GM19023 (cell line): ENCODE results near the gene PAEP.
"Not testable (repeated sequence)": the region's sequence is repeated elsewhere in the genome, so short reads cannot be mapped to it uniquely, and the experiment has no call there.

ENCODE experiments used
- ATAC-seq: cut with Tn5 transposase; IDR thresholded peaks from one replicate; pipeline ENCODE4 v1.9.1; 2021; ENCODE audit warnings: mild to moderate bottlenecking, moderate library complexity; ENCODE audit not compliant: unreplicated experiment

The PAEP gene

DNA sequence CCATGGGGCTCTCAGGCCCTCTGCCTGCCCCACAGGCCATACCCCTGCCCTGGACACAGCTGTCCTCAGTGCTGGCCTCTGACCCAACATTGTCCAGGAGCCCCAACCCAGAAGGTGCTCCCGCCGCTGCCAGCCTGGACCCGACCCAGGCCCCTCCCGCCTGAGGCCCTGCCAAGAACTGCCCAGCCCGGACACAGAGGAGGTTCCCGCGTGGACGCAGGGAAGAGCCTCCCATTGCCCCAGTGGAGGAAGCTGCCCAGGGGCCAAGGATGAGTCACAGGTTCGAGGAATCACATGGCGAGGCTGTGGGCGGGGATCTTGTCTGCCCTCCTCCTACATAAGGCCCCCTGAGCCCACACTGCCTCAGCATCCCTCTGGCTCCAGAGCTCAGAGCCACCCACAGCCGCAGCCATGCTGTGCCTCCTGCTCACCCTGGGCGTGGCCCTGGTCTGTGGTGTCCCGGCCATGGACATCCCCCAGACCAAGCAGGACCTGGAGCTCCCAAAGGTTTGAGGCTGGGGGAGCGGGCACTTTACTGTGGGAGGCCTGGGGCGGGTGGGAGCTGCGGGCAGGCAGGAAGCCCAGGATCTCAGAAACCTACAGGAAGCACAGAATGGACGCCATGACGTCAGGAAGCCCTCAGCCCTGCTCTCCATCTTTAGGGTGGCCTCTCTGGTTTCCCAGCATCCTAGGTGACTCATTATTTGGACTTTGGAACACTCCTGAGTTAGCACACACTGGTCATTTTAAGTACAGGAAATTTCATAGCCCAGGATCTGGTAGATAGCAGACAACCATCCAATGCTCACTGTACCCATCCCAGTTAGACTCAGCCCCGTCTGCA lies at the start of gene PAEP:
TSS of gene PAEP (plus strand) at position 366 of the 844 bp plus-strand sequence.
- no peak for ATAC-seq

DNA sequence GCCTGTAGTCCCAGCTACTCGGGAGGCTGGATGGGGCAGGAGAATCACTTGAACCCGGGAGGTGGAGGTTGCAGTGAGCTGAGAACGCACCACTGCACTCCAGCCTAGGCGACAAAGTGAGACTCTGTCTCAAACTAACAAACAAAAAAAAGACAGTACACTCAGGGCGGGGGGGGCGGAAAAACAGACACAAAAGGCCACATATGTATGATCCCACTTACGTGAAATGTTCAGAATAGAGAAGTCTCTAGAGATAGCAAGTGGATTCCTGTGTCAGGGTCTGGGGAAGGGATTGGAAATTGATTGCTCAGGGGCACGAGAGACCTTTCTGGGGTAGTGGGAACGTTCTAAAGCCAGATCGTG lies 49.3 kb upstream of the PAEP start:
- ATAC-seq, result no peak

DNA sequence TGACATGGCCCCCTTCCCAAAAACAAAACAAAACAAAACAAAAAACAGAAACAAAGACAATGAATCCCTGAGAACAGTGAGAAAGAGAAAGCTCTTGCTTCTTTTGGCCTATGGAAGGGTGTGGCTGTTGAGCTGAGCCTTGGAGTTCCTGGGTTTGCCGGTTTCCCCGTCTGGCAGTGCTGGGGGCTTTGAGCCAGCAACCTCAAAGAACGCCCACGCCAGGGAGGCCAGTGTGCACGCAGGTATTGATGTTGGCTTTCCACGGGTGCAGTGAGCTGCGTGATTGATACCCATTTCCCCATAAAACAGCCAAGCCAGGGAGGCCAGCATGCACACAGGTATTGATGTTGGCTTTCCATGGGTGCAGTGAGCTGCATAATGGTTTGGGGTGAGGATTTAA lies 48.7 kb upstream of the PAEP start:
- no peak for ATAC-seq

DNA sequence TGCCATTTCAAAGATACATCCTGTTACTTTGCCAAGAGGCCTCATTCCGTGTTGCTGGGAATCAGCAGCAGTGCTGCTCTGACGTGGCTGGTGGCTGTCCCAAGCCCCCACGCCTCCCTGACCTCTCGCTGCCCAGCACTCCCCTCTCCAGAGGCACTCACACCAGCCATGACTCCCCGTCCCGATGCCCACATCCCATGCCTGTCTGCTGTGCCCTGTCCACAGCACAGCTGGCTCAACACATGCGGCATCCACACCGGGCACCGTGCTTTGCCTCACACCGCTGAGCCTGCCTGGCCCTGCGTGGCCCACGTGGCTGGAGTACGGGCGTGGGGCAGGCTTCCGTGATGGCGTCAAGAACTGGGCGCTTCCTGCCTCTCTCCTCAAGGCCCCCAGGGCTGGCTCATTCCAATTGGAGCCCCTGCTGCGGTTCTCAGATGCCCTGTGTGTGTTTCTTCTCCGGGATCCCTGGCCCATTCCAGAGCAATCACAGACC lies 48.2 kb upstream of the PAEP start:
- ATAC-seq, result no peak

DNA sequence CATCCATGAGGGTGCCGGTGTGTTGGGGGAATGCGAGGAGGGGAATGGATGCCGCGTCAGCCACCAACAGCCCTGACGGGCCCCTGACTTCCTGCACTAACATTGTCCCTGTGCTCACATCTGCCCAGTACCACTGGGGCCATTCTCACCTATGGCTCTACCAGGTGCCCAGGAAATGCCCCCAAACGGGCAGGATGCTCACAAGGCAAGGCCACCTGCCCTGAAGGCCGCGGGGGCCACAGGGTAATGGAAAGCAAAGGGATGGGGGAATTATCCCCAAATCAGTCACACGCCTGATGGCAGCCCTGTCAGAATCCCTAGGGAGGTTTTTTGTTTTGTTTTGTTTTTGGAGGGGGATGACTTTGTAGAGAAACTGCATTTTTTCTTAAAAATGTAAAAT lies 47.6 kb upstream of the PAEP start:
- ATAC-seq, result not testable (repeated sequence)

DNA sequence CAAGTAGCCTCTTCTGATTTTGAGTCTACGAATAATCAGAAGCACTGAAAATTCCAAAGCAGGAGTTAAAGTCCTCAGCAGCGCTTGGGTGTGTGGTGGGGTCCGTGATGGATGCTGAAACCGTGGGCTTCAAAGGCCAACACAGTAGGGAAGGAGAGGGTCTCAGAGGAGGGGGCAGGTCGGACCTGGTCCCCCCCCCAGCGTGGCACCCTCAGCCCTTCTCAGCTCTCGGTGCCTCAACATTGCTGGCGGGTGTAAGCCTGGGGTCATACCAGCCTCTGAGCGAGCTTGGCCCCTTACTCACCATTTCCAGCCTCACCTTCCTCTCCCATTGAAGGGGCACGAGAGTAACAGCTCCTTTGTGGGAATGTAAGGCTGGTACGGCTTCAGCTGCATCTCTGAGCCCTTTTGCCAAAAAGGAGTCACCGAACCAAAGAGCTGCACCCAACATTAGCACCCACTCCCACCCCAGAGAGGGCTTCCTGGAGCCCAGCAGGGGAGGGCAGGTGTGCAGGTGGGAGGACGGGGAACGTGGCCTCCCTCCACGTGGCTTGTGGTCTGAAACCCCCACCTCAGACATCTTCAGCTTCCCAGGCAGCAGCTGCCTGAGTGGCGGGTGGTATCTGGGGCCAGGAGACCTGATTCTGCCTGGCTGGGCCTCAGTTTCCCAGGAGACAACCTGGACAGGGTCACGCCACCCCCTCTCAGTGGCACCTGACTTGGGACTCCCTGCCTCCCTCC lies 47.0 kb upstream of the PAEP start:
- ATAC-seq, result no peak

DNA sequence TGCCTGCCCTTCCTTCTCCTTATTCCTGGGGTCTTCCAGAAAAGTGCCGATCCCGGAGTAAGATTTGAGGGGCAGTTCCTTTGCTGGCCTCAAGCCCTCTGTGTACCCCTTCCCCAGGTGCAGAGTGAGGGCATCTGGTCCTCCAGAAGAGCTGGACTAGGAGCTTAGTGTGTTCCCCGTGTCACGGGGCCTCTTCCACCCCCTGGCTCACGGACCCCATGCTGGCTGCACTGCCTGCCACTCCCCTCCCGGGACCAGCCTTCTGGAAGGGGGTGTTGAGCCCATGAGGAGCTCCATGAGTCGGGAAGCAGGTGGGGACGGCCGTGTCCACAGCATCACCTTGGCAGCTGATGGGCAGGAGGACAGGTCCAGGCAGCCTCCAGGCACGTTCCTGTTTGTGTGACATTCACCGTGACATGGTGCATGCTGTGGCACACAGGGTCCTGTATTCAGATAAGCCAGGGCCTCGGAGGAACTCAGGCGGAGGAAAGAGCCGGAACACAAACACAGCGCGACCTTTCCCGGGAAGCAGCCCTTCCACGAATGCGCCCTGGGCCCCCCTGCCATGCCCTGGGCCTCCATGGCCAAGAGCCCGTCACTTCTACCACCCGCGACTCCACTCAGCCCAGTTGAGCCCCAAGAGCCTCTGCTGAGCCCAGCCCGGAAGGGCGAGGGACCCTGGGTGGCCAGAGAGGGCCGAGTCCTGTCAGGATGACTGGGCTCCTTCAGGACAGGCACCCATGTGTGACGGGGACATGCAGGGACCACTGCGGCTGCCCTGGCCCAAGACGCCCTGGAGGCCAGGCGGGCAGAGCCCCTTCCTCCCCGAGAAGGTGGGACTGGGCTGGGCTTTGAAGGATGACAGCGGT lies 46.2 kb upstream of the PAEP start:
- no peak for ATAC-seq

DNA sequence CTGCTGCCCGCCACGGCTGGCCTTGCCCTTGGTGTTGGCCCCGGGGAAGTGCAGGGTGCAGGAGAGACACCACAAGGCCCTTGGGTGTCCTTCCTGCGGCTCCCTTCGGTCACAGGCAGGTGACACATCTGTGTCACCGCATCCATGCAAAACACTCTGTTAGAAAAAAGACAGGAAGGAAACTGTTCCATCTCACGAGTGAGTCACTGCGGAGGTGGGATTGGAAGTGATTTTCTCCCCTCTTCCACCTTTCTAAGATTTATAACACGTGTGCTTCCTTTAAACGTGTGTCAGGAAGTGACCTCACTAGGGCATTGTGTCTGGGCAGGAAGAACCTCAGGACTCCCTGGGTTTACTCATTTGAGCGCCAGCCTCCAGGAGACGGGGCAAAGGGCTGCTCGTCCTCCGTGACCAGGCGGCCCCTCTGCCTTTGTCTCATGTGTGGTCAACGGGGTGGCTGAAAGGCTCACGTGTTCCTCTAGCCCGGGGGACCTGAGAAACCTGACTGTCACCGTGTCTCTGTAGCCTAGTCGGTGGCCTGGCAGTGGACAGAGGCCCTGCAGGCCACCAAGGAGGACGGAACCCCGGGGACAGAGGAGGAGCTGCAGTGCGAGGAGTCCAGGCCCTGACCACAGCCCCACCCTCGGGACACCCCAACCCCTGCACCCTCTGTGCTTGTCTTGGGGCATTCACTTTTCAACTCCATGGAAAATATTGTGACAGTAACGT lies 45.3 kb upstream of the PAEP start:
- no peak for ATAC-seq

DNA sequence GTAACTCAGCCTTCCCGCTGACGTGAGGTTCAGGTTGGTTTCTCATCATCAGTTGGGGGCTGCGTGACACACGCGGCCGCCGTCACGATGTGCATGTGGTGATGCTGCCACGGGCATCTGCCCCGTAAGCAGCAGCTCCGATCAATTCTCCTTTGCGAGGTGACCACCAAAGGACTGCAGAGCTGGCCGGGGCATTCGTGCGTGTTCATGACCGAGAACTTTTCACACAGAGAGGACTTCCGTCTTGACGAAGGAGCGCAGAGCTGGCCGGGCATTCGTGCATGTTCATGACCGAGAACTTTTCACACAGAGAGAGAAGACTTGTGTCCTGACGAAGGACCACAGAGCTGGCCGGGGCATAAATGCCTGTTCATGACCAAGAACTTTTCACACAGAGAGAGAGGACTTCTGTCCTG lies 44.1 kb upstream of the PAEP start:
- no peak for ATAC-seq

DNA sequence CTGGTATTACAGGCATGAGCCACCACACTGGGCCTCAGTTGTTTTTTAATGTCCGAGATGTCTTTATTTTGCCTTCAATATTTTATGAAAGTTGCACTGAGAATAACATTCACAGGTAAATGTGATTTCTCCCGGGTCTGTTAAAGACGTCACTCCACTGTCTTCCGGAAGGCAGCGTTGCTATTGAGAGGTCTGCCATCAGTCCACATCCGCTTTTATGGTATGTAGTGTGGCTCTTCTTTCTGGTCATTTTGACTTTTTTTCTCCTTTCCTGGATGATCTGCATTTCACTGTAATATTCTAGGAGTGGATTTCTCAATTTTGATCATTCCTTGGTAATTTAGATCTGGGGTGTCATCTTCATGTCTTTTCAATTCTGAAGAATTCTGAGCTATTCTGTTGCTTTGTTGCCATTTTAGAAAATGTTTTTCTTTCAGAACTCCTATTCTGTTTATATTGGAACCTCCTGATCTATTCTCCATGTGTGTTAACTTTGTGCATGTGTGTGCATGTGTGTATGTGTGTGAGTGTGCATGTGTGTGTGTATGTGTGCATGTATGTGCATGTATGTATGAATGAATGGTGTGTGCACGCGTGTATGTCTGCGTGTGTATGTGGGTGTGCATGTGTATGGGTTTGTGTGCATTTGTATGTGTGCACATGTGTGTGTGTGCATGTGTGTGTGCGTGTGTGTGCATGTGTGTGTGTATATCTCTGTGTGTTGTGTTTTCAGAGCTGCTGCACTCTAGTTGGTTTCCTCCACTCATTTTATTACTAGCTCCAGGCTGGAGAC lies 42.2 kb upstream of the PAEP start:
- no peak for ATAC-seq

DNA sequence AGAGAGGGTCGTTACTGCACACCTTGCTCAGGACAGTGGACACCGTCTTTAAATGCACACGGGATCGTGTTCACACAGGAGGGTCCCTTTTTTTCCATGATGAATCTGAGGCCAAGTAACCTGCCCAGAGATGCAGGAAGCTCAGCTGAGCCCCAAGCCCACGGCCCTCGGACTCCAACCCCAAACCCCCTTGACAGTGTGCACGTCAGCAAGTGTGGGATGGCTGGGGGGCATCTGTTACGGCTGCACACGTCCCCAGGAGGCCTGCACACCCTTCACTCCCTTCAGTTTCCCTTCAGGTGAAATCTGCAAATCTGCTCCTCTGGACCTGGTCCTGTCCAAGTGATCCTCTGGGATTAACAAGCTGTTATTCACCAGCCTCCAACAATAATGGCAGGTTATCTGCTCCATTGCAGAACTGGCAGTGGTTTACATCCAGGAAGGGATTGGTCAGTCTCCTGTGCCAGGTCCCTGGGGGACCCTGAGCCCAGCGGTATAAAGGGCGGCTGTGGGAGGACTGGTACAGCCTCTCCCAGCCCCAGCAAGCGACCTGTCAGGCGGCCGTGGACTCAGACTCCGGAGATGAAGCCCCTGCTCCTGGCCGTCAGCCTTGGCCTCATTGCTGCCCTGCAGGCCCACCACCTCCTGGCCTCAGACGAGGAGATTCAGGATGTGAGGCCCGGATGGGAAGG lies 40.5 kb upstream of the PAEP start, which contains the start of gene LCN1:
TSS of gene LCN1 (plus strand) at position 525 of the 692 bp plus-strand sequence. CDS start at position 583, 58 bp downstream.
- no peak for ATAC-seq

DNA sequence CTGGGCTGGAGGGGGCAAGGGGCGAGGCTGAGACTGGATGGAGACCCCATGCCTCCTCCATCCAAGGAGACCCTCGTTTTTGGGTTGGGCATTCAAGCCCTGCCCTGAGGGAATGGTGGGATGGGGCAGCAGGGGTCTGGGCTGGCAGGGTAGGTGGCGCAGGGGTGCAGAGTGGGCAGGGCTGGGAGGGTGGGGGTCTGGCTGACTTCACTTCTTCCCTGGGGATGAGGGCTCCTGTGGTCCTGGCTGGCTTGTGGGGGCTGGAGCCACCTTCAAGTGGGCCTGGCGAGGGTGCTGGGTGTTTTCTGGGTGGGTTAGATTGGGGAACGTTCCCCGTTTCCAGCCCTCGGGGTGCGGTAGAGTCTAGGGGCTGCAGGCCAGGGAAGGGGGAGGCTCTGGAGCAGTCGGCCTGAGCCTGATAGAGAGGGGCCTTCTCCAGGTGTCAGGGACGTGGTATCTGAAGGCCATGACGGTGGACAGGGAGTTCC lies 39.9 kb upstream of the PAEP start:
- no peak for ATAC-seq

DNA sequence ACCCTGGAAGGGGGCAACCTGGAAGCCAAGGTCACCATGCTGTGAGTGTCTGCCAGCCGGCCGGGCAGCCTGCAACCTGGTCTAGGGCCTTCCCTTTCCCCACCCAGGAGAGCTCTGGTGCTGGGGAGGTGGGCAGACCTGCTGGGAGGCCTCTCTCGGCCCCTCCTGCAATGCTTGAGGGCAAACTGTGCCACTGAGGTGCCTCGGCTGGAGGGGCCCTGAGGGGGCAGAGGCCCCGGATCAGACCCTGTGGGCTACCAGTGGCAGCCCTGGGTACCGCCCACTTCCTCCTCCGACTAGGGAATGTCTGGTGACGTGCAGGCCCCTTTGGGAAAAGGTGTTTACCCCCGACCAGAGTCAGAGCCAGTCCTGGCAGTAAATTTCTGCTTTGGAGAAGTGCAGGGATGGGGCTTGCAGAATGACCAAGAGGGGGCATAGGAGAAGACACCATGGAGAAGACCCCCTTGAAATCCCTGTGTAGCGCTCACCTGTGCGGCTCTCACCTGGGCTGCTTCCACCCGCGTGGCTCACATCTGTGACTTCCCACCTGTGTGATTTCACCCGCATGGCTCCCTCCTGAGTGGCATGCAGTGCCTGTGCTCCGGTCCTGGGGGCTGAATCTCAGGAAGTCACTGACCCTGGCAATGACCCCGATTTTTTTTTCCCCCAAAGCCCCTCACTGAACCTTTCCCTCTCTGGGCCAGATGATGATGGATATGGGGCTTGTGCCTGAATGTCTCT lies 39.2 kb upstream of the PAEP start:
- ATAC-seq, result no peak

DNA sequence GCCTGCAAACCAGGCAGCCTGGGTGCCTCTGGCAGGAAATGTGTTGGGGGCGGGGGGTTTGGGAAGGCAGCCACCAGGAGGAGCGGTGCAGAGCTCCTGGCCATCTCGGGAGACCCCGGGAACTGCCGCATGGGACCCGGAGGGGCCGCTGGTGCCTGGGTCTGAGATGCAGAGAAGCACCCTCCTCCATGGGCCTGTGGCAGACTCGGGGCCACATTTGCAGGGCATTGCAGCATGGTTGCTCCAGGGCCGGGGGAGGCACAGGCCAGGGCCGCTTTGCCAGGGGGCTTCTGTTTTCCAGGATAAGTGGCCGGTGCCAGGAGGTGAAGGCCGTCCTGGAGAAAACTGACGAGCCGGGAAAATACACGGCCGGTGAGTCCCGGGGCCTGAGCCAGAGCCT lies 38.6 kb upstream of the PAEP start:
- no peak for ATAC-seq

DNA sequence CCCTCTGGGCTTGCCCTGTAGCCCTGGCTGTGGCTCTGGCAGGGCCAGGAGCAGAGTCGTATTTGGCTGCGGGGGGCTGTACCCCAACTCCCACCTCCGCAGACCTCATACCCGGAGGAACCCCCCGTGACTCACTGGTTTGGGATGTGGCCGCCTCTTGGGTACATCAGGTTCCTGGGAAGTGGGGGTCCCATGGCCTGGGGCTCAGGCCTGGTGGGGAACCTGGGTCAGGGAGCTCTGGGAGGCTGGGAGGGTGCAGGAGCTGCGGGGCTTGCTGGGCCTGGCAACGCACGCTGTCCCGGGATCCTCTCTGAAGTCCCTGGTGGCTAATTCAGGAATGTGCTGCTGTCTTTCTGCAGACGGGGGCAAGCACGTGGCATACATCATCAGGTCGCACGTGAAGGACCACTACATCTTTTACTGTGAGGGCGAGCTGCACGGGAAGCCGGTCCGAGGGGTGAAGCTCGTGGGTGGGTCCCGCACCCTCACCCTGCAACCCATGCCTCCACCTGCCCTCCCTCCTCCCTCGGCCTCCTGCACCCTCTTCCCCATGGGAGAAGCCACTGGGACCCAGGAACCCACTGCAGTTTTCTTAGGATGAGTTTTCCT lies 37.9 kb upstream of the PAEP start:
- no peak for ATAC-seq

DNA sequence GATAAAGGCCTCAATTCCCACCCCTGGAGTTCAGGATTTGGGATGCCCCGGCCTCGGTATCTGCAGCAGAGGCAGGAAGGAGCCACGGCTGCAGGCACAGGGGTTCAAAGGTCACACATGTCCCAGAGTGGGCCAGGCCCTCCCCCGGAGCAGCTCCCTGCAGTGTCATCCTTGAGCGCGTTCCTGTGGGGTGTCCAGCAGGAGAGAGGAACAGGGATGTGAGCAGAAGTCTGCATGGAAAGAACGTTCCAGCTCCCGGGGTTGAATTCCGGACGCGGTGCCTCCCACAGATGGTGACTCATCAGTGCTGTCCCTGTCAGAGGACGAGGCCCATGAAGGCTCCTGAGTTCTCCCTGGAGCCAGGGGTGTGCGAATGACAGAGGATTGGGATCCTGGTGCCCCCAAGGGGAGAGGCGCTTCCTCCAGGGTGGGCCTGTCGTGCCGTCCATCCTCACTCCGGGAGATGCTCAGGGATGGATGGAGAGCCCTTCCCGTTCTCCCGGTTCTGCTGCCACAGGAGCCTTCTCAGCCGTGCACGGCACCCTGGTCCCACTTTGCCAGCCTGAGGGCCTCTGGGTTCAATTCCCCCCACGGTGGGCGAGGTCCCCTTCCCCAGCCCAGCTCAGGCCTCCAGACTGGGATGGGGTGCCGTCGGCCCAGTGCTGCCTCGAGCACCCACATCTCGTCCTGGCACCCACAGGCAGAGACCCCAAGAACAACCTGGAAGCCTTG lies 37.3 kb upstream of the PAEP start:
- ATAC-seq, result no peak
